Activated CD4-positive, alpha-beta T cell treated with anti-CD3 and anti-CD28 coated beads for 36 hours (primary cell): Measurements from ENCODE around the gene ENO1. TPM values are rescaled to one million over a fixed set of nuclear protein-coding genes. Genes with fewer than 3 reads are reported as not detected.

ENCODE experiments used
- ATAC-seq: fragments of 200-7000 bp; cut with Tn5 transposase; one replicate; pipeline ENCODE4 v1.10.0; 2021; ENCODE audit warnings: mild to moderate bottlenecking, moderate library complexity
- CTCF ChIA-PET: fragments of 350-600 bp; sonication (Branson Sonifier 250); formaldehyde crosslinking; loops from one replicate; lab custom pipeline; 2021; ENCODE audit warnings: antibody characterized with exemption; lab: Charles Lee
- POLR2A ChIA-PET: fragments of 350-600 bp; sonication (Branson Sonifier 250); formaldehyde crosslinking; loops from one replicate; lab custom pipeline; 2021; ENCODE audit warnings: antibody characterized with exemption, inconsistent platforms; lab: Charles Lee
- DNase-seq: peaks from one replicate; pipeline ENCODE4 v3.0.0-alpha.2; 2020
- H3K27ac Mint-ChIP-seq: one replicate; pipeline ENCODE4 v1.8.0; 2021; ENCODE audit warnings: mixed read lengths
- H3K27me3 Mint-ChIP-seq: one replicate; pipeline ENCODE4 v1.8.0; 2021; ENCODE audit warnings: mixed read lengths
- H3K36me3 Mint-ChIP-seq: one replicate; pipeline ENCODE4 v1.8.0; 2021; ENCODE audit warnings: low read depth, mixed read lengths
- H3K4me1 Mint-ChIP-seq: one replicate; pipeline ENCODE4 v1.8.0; 2021; ENCODE audit warnings: mixed read lengths
- H3K4me3 Mint-ChIP-seq: one replicate; pipeline ENCODE4 v1.8.0; 2021; ENCODE audit warnings: mild to moderate bottlenecking, moderate library complexity, mixed read lengths
- H3K9me3 Mint-ChIP-seq: one replicate; pipeline ENCODE4 v1.8.0; 2021; ENCODE audit warnings: low read depth, mixed read lengths
- intact Hi-C, 2 experiments: fragments of 100-400 bp; cut with DNase I in 1 of 2; cut with micrococcal nuclease in 1 of 2; formaldehyde crosslinking; loops; one replicate each; pipeline versions ENCODE4 v1.14.2 to v1.15.1; 2022 to 2024; cut with DNase I, micrococcal nuclease
- total RNA-seq, 2 experiments: library from RNA; stranded (reverse); gene quantifications; one replicate each; pipeline ENCODE4 v1.2.3, GENCODE V29; 2021

Gene ENO1
- total RNA-seq, 2 experiments from 2014 or later = 2,573 to 3,583 TPM

- peak overlapping the region; percentile 20 for H3K27ac Mint-ChIP-seq
- H3K4me3 Mint-ChIP-seq = no peak overlapping the region
- ChIA-PET POLR2A (interaction anchor here (0.5 to 1.6 kb wide), 3 partner anchors 11 to 901 kb away, joined by 3 to 5 read pairs (median 4); partner anchors contain the start of gene ENO1), CTCF (interaction anchor here (0.5 to 4.6 kb wide), 10 partner anchors 9 to 470 kb away, joined by 3 to 23 read pairs (median 4); partner anchors contain the start of gene ENO1)
- no peak for ATAC-seq
- peaks cover 50% of the 10 kb centered on the region for H3K4me1 Mint-ChIP-seq
- no peaks in the 10 kb centered on the region for H3K9me3 Mint-ChIP-seq
- intact Hi-C loops = no loop called here
- no peak for DNase-seq
- H3K27me3 Mint-ChIP-seq = no peaks in the 10 kb centered on the region
- H3K36me3 Mint-ChIP-seq = peaks cover 91% of the 10 kb centered on the region
Observed at GRCh38 chr1:8863138-8863537, 15.3 kb downstream of the ENO1 start.

DNA sequence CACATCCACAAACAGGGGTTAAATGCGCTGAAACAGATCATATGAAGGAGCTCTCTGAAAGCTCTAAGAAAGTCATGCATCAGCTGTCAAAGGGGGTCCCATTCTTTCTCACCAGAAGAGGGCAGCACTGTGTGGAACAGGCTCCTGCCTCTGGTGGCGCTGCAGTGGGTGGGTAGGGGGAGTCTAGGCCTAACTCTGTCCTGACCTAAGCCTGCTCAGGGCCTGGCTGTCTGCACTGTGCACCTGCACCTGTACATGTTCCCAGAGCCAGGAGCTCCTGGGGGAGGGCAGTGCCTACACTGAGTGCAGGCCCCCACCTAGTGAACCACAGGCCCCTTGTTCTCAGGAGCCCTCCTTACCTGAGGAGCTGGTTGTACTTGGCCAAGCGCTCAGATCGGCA lies 16.0 kb downstream of the ENO1 start:
- ATAC-seq (peak; percentile 9), DNase-seq (peak; percentile 67)
- intact Hi-C loops = no loop called here
- CTCF ChIA-PET = interaction anchor here (0.5 to 4.6 kb wide), 12 partner anchors 9 to 292 kb away, joined by 3 to 23 read pairs (median 4); partner anchors contain the start of gene ENO1
- POLR2A ChIA-PET = interaction anchor here (0.5 to 1.6 kb wide), 5 partner anchors 11 to 901 kb away, joined by 3 to 5 read pairs (median 4); partner anchors contain the start of gene ENO1
- H3K4me1 Mint-ChIP-seq = peaks cover 45% of the 10 kb centered on the region
- H3K27ac Mint-ChIP-seq = peak overlapping the region; percentile 20
- no peak overlapping the region for H3K4me3 Mint-ChIP-seq
- H3K9me3 Mint-ChIP-seq = no peaks in the 10 kb centered on the region
- no peaks in the 10 kb centered on the region for H3K27me3 Mint-ChIP-seq
- peaks cover 86% of the 10 kb centered on the region for H3K36me3 Mint-ChIP-seq

DNA sequence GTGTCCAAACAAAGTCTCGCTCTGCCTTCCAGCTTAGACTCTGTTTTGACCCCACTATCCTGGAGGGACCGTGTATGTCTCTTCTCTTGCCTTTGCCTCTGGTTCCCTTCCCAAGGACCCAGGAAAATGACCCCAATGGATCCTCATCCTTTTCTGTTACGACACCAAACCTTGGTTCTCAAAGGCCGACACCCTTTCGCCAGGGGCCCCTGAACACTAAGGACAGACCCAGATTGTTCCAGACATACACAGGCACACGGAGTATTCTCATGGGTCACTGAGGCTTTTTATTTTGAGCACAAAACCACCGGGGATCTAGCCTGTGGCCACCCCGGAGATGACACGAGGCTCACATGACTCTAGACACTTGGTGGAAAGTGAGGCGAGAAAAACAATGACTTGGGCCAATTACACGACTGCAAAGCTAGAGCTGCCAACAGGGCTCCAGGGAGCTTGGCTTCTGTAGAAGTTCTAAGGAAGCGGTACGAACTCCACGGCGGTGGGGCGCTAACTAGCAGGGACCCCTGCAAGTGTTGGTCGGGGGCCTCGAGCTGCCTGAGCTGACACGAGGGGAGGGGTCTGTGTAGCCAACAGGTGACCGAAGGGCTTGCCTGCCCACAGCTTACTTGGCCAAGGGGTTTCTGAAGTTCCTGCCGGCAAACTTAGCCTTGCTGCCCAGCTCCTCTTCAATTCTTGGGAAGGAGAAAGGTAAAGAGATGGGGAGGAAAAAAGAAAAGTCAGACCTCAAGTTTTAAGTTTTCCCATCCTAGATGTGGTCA lies 17.6 kb downstream of the ENO1 start:
- ChIA-PET CTCF (interaction anchor here (0.5 to 5.3 kb wide), 9 partner anchors 8 to 544 kb away, joined by 3 to 55 read pairs (median 10); no protein-coding TSS in a partner anchor), POLR2A (interaction anchor here (0.7 kb wide), 3 partner anchors 16 to 324 kb away, joined by 3 read pairs; no protein-coding TSS in a partner anchor)
- no peak overlapping the region for H3K27ac Mint-ChIP-seq
- no peaks in the 10 kb centered on the region for H3K9me3 Mint-ChIP-seq
- no peaks in the 10 kb centered on the region for H3K27me3 Mint-ChIP-seq
- intact Hi-C loops = no loop called here
- H3K4me3 Mint-ChIP-seq = no peak overlapping the region
- H3K36me3 Mint-ChIP-seq = peaks cover 83% of the 10 kb centered on the region
- no peak for ATAC-seq
- no peak for DNase-seq
- H3K4me1 Mint-ChIP-seq = peaks cover 31% of the 10 kb centered on the region

DNA sequence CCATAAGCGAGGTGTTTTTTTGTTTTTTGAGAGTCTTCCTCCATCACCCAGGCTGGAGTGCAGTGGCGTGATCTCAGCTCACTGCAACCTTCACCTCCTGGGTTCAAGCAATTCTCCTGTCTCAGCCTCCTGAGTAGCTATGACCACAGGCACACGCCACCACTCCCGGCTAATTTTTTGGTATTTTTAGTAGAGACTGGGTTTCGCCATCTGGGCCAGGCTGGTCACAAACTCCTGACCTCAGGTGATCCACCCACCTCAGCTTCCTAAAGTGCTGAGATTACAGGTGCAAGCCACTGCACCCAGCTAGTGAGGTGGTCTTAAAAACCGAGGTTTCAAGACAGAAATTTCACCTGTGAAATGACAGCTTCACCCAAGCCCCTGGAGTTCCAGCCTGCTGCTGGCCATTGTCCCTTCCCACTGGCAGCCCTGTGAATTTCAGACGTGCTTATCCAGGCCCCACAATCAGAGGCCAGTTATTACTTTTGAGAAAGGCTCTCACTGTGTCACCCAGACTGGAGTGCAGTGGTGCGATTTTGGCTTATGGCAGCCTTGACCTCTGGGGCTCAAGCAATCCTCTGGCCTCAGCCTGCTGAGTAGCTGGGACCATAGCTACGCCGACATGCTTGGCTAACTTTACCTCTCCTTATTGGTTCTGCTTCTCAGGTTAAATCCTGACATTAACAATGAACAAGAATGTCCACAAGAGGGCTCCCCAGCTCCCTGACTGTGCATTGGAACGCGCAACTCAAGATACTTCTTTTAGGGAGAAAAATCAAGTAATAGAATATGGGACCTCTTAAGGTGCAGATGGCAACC lies 19.4 kb downstream of the ENO1 start:
- Mint-ChIP-seq H3K27ac (peak overlapping the region; percentile 71), H3K4me1 (peaks cover 31% of the 10 kb centered on the region), H3K4me3 (peak overlapping the region; percentile 15), H3K9me3 (no peaks in the 10 kb centered on the region), H3K36me3 (peaks cover 70% of the 10 kb centered on the region), H3K27me3 (no peaks in the 10 kb centered on the region)
- POLR2A ChIA-PET = interaction anchor here (0.6 to 2.0 kb wide), 10 partner anchors 8 to 1357 kb away, joined by 3 to 9 read pairs (median 3); partner anchors contain the start of gene ENO1
- CTCF ChIA-PET = interaction anchor here (0.5 to 5.3 kb wide), 14 partner anchors 8 to 507 kb away, joined by 3 to 55 read pairs (median 4); no protein-coding TSS in a partner anchor
- DNase-seq = peak; percentile 67
- ATAC-seq = peak; percentile 55
- intact Hi-C loops = loop anchor here (1.0 to 10.0 kb wide), 4 partner anchors 14 to 146 kb away; no protein-coding TSS in a partner anchor

DNA sequence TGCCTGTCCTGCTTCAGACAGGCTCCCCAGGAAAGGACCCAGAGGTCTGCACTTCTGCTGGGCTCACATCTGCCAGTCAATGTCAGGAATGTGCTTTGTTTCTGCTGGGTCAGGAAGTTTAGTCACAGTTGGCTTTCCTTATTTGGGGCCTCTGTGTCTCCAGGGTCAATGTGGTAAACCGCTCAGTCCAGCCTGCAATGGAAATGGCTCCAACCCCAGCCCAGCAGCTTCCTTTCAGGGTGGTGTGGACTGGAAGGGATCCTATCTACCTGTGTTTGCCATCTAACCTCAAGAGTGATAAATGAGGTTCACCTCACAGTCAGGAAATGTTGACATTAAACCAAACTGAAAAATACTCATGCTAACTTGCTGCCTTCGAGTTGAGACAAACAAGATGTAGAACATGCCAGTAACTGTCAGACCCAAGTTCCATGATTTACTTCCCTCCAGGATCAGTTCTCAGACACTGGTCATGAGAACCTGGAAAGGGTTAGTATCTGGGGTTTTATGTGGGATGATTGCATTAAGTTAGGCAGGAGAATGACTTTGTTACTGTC lies 20.3 kb downstream of the ENO1 start:
- peak; percentile 45 for DNase-seq
- intact Hi-C loops = loop anchor here in 1 of 2 experiments (2.0 to 10.0 kb wide), 2 partner anchors 15 to 123 kb away; no protein-coding TSS in a partner anchor
- ChIA-PET POLR2A (interaction anchor here (0.8 to 2.0 kb wide), 6 partner anchors 9 to 20 kb away, joined by 3 to 8 read pairs (median 5); partner anchors contain the start of gene ENO1), CTCF (interaction anchor here (0.9 to 5.3 kb wide), 9 partner anchors 9 to 297 kb away, joined by 3 to 55 read pairs (median 4); no protein-coding TSS in a partner anchor)
- Mint-ChIP-seq H3K4me1 (peaks cover 25% of the 10 kb centered on the region), H3K9me3 (no peaks in the 10 kb centered on the region), H3K36me3 (peaks cover 61% of the 10 kb centered on the region), H3K27ac (peak overlapping the region; percentile 71), H3K4me3 (peak overlapping the region; percentile 13), H3K27me3 (no peaks in the 10 kb centered on the region)
- ATAC-seq = peak; percentile 17

GRCh38 chr1:8856689-8857412 lies 21.6 kb downstream of the ENO1 start:
- Mint-ChIP-seq H3K4me3 (no peak overlapping the region), H3K4me1 (peaks cover 20% of the 10 kb centered on the region), H3K36me3 (peaks cover 48% of the 10 kb centered on the region), H3K27ac (no peak overlapping the region), H3K9me3 (no peaks in the 10 kb centered on the region), H3K27me3 (no peaks in the 10 kb centered on the region)
- CTCF ChIA-PET = interaction anchor here (0.6 to 5.3 kb wide), 9 partner anchors 7 to 295 kb away, joined by 3 to 55 read pairs (median 3); no protein-coding TSS in a partner anchor
- DNase-seq (no peak), ATAC-seq (no peak)
- intact Hi-C loops = loop anchor here in 1 of 2 experiments (10.0 kb wide), 1 partner anchor 122 kb away; no protein-coding TSS in a partner anchor
- POLR2A ChIA-PET = interaction anchor here (0.6 to 1.4 kb wide), 11 partner anchors 8 to 344 kb away, joined by 3 to 8 read pairs (median 3); partner anchors contain the start of gene ENO1

GRCh38 chr1:8854240-8854639 lies 24.2 kb downstream of the ENO1 start:
- POLR2A ChIA-PET = no interaction called here
- H3K27me3 Mint-ChIP-seq = no peaks in the 10 kb centered on the region
- H3K9me3 Mint-ChIP-seq = no peaks in the 10 kb centered on the region
- no peak overlapping the region for H3K27ac Mint-ChIP-seq
- CTCF ChIA-PET = no interaction called here
- no peak for DNase-seq
- peaks cover 12% of the 10 kb centered on the region for H3K4me1 Mint-ChIP-seq
- H3K4me3 Mint-ChIP-seq = no peak overlapping the region
- ATAC-seq = no peak
- intact Hi-C loops = loop anchor here in 1 of 2 experiments (5.0 to 10.0 kb wide), 2 partner anchors 37 to 119 kb away; partner anchors contain the start of gene RERE
- H3K36me3 Mint-ChIP-seq = peaks cover 28% of the 10 kb centered on the region

DNA sequence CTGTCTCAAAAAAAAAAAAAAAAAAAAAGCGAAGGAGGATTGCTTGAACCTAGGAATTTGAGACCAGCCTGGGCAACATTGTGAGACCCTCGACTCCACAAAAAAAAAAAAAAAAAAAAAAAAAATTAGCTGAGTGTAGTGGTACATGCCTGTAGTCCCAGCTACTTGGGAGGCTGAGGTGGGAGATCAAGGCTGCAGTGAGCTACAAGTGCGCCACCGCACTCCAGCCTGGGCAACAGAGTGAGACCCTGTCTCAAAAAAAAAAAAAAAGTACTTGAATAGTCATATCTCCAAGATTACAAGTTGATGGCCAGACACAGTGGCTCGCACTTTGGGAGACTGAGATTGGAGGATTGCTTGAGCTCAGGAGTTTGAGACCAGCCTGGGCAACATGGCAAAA lies 27.4 kb downstream of the ENO1 start:
- H3K27me3 Mint-ChIP-seq = no peaks in the 10 kb centered on the region
- H3K36me3 Mint-ChIP-seq = peaks cover 3% of the 10 kb centered on the region
- no peak overlapping the region for H3K4me3 Mint-ChIP-seq
- intact Hi-C loops = loop anchor here in 1 of 2 experiments (5.0 to 10.0 kb wide), 2 partner anchors 34 to 116 kb away; partner anchors contain the start of gene RERE
- ChIA-PET POLR2A (interaction anchor here (0.6 kb wide), 2 partner anchors 14 to 471 kb away, joined by 4 to 5 read pairs; no protein-coding TSS in a partner anchor), CTCF (interaction anchor here (0.6 to 4.3 kb wide), 5 partner anchors 46 to 289 kb away, joined by 3 to 51 read pairs (median 4); no protein-coding TSS in a partner anchor)
- no peak for DNase-seq
- H3K27ac Mint-ChIP-seq = no peak overlapping the region
- H3K9me3 Mint-ChIP-seq = no peaks in the 10 kb centered on the region
- H3K4me1 Mint-ChIP-seq = peaks cover 7% of the 10 kb centered on the region
- no peak for ATAC-seq

GRCh38 chr1:8848663-8849386 lies 29.7 kb downstream of the ENO1 start:
- Mint-ChIP-seq H3K36me3 (no peaks in the 10 kb centered on the region), H3K27ac (no peak overlapping the region), H3K4me1 (peaks cover 7% of the 10 kb centered on the region), H3K4me3 (no peak overlapping the region), H3K9me3 (no peaks in the 10 kb centered on the region), H3K27me3 (no peaks in the 10 kb centered on the region)
- CTCF ChIA-PET = interaction anchor here (0.5 to 4.3 kb wide), 74 partner anchors 8 to 849 kb away, joined by 3 to 55 read pairs (median 5); no protein-coding TSS in a partner anchor
- ATAC-seq (peak; percentile 98), DNase-seq (peak; percentile 89)
- intact Hi-C loops = loop anchor here (1.0 to 5.0 kb wide), 2 partner anchors 127 to 288 kb away; no protein-coding TSS in a partner anchor
- POLR2A ChIA-PET = interaction anchor here (0.8 to 1.7 kb wide), 3 partner anchors 9 to 18 kb away, joined by 3 to 8 read pairs (median 6); no protein-coding TSS in a partner anchor
